Measurements from ENCODE around the gene AFF1.
"Not testable (repeated sequence)": the region's sequence is repeated elsewhere in the genome, so short reads cannot be mapped to it uniquely, and the experiment has no call there.

AFF1 gene

GRCh38 chr4:87067124-87067885, 132.5 kb downstream of the AFF1 start:
- no peak for DNase-seq

- DNase-seq, result no peak
Observed at GRCh38 chr4:87068583-87069021, 133.8 kb downstream of the AFF1 start.

GRCh38 chr4:87069037-87069742, 134.4 kb downstream of the AFF1 start:
- no peak for DNase-seq

- DNase-seq, result no peak
Observed at GRCh38 chr4:87071401-87071800, 136.6 kb downstream of the AFF1 start.

GRCh38 chr4:87072545-87072944, 137.7 kb downstream of the AFF1 start:
- not testable (repeated sequence) for DNase-seq

GRCh38 chr4:87073199-87074120, 138.6 kb downstream of the AFF1 start:
- DNase-seq, result no peak

- DNase-seq, result no peak
Observed at GRCh38 chr4:87074121-87074488, 139.3 kb downstream of the AFF1 start.

GRCh38 chr4:87075876-87076275, 141.1 kb downstream of the AFF1 start:
- DNase-seq, result no peak

- no peak for DNase-seq
Observed at GRCh38 chr4:87076690-87077358, 142.0 kb downstream of the AFF1 start.

GRCh38 chr4:87077914-87078585, 143.2 kb downstream of the AFF1 start:
- no peak for DNase-seq

GRCh38 chr4:87078987-87079486, 144.2 kb downstream of the AFF1 start:
- DNase-seq, result no peak

- DNase-seq, result no peak
Observed at GRCh38 chr4:87079967-87080366, 145.2 kb downstream of the AFF1 start.

- no peak for DNase-seq
Observed at GRCh38 chr4:87080462-87080861, 145.7 kb downstream of the AFF1 start.

GRCh38 chr4:87081826-87082225, 147.0 kb downstream of the AFF1 start:
- DNase-seq, result no peak

GRCh38 chr4:87085732-87086131, 150.9 kb downstream of the AFF1 start:
- not testable (repeated sequence) for DNase-seq

GRCh38 chr4:87086143-87086805, 151.5 kb downstream of the AFF1 start:
- no peak for DNase-seq

GRCh38 chr4:87087015-87087414, 152.2 kb downstream of the AFF1 start:
- no peak for DNase-seq

GRCh38 chr4:87087420-87087819, 152.6 kb downstream of the AFF1 start:
- DNase-seq, result no peak

GRCh38 chr4:87088186-87088585, 153.4 kb downstream of the AFF1 start:
- no peak for DNase-seq

GRCh38 chr4:87089368-87089767, 154.6 kb downstream of the AFF1 start:
- DNase-seq, result no peak

GRCh38 chr4:87090305-87090704, 155.5 kb downstream of the AFF1 start:
- no peak for DNase-seq
